ENCODE measurements around the gene WDR70.

DNA sequence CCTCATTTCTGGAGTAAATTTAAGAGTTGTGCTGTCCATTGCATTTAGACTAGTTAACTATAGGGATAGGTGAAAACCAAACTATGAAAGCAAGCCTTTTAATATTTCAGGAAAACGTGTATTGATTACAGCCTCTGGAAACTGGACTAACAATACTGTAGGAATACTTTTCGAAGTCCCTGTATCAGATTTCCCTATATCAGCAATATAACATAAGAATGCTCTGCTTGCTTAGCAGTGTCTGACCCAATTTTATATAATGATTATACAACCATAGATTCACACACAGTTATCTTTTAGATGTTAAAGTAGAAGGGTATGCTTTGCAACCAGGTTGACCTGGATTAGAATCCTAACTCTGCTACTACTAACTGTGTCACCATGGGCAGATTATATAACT is 203.1 kb downstream of the WDR70 start:
- TF ChIP-seq, protein P1, sequence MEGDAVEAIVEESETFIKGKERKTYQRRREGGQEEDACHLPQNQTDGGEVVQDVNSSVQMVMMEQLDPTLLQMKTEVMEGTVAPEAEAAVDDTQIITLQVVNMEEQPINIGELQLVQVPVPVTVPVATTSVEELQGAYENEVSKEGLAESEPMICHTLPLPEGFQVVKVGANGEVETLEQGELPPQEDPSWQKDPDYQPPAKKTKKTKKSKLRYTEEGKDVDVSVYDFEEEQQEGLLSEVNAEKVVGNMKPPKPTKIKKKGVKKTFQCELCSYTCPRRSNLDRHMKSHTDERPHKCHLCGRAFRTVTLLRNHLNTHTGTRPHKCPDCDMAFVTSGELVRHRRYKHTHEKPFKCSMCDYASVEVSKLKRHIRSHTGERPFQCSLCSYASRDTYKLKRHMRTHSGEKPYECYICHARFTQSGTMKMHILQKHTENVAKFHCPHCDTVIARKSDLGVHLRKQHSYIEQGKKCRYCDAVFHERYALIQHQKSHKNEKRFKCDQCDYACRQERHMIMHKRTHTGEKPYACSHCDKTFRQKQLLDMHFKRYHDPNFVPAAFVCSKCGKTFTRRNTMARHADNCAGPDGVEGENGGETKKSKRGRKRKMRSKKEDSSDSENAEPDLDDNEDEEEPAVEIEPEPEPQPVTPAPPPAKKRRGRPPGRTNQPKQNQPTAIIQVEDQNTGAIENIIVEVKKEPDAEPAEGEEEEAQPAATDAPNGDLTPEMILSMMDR (IDR thresholded peaks at IDR 0.05): no peak
- TF ChIP-seq POLR2AphosphoS5 (IDR thresholded peaks at IDR 0.05): no peak

All from transverse colon (tissue), 4 donors.